K562 (cell line): Measurements from ENCODE around the gene MAP7D1. TPM values are rescaled to one million over a fixed set of nuclear protein-coding genes. Genes with fewer than 3 reads are reported as not detected.

ENCODE experiments used
- ARID2 ChIP-seq: fragments of 450-650 bp; IDR thresholded peaks from 2 replicates; pipeline ENCODE4 v1.6.1; 2017; ENCODE audit warnings: antibody characterized with exemption, mild to moderate bottlenecking
- BCL6 ChIP-seq: fragments of 250-450 bp; sonication (Bioruptor Pico); IDR thresholded peaks from 2 replicates; pipeline ENCODE4 v1.4.0; 2020
- CCAR2 ChIP-seq: fragments of 200-400 bp; formaldehyde crosslinking; IDR thresholded peaks from 2 replicates; pipeline ENCODE4 v1.6.1; 2017; ENCODE audit warnings: mild to moderate bottlenecking, low read depth, low read length
- E2F5 ChIP-seq: sonication (generic); formaldehyde crosslinking; IDR thresholded peaks from 2 replicates; pipeline ENCODE4 v1.8.0; 2022; ENCODE audit warnings: mild to moderate bottlenecking, missing genetic modification reagents
- ETS1 ChIP-seq: conservative IDR thresholded peaks from 2 replicates; pipeline ENCODE4 v1.6.1; 2011; ENCODE audit warnings: low read depth, mild to moderate bottlenecking, low read length; ENCODE audit not compliant: control insufficient read depth
- HNRNPK ChIP-seq: fragments of 200-400 bp; formaldehyde crosslinking; IDR thresholded peaks from one replicate; pipeline ENCODE4 v1.6.1; 2018; ENCODE audit warnings: mild to moderate bottlenecking, low read depth, low read length; ENCODE audit not compliant: poor library complexity, severe bottlenecking
- HNRNPL ChIP-seq: fragments of 200-400 bp; formaldehyde crosslinking; IDR thresholded peaks from 2 replicates; pipeline ENCODE4 v1.6.1; 2017; ENCODE audit warnings: low read depth, mild to moderate bottlenecking, low read length
- MLX ChIP-seq, 2 experiments: fragments of 450-650 bp in 1 of 2; sonication (generic) in 1 of 2; formaldehyde crosslinking; conservative IDR thresholded peaks; 2 replicates each; pipeline versions ENCODE4 v1.4.0 to v1.8.1; 2020 to 2022; ENCODE audit warnings: mild to moderate bottlenecking in 1 of 2, missing genetic modification reagents in 1 of 2
- MXI1 ChIP-seq: IDR thresholded peaks from 2 replicates; pipeline ENCODE4 v1.6.1; 2011; ENCODE audit warnings: low read depth, mild to moderate bottlenecking, improper control_type of control experiment, low read length
- NRF1 ChIP-seq, 2 experiments: fragments of 450-650 bp; IDR thresholded peaks in 1 of 2; conservative IDR thresholded peaks in 1 of 2; 2 replicates each; pipeline ENCODE4 v1.6.1; 2014; ENCODE audit warnings: mild to moderate bottlenecking in 2 of 2
- PRPF4 ChIP-seq: fragments of 200-400 bp; formaldehyde crosslinking; IDR thresholded peaks from one replicate; pipeline ENCODE4 v1.6.1; 2017; ENCODE audit warnings: low read length, low read depth, mild to moderate bottlenecking; ENCODE audit not compliant: insufficient read depth, poor library complexity, severe bottlenecking
- SAFB2 ChIP-seq: fragments of 200-400 bp; formaldehyde crosslinking; IDR thresholded peaks from 2 replicates; pipeline ENCODE4 v1.6.1; 2018; ENCODE audit warnings: borderline replicate concordance, low read length, low read depth, moderate library complexity; ENCODE audit not compliant: severe bottlenecking
- TAF7 ChIP-seq: fragments of 450-650 bp; IDR thresholded peaks from 2 replicates; pipeline ENCODE4 v1.6.1; 2016; ENCODE audit warnings: missing genetic modification characterization, missing compliant biosample characterization
- polyA plus RNA-seq, 8 experiments: library from polyadenylated mRNA; depleted of rRNA in 4 of 8; stranded (reverse) in 5 of 8; unstranded in 3 of 8; fragments of >200 nt; fragmentation: Nextera tagmentation in 2 of 8; fragmentation: Illumina TruSeq in 1 of 8; extraction: Ambion mirVana in 2 of 8; extraction: Trizol in 1 of 8; gene quantifications; 2 replicates each; pipeline versions ENCODE4 v1.2.1 to v1.2.3, GENCODE V29; 2011 to 2014; ENCODE audit warnings: inconsistent platforms in 1 of 8, missing spikeins in 1 of 8
- total RNA-seq, 7 experiments: library from RNA; depleted of rRNA in 6 of 7; stranded (reverse); fragments of >200 nt in 6 of 7; fragmentation: Illumina TruSeq in 2 of 7; extraction: Trizol in 2 of 7; gene quantifications; 2 replicates each; pipeline versions ENCODE4 v1.2.1 to v1.2.3, GENCODE V29; 2011 to 2021; ENCODE audit warnings: low replicate concordance in 1 of 7

The MAP7D1 gene
- total and polyA plus RNA-seq, 9 of the 15 experiments (the other 6 are each of a cell fraction or from before 2014, with no cell fraction given) = 3.6 to 108 (median 34.5) TPM

GRCh38 chr1:36223996-36224536 is 68.1 kb downstream of the MAP7D1 start, which contains the start of gene THRAP3 (continued):
- TF ChIP-seq ETS1 (peak; percentile 97), PRPF4 (peak; percentile 65), HNRNPL (no peak), CCAR2 (no peak), BCL6 (no peak), TAF7 (no peak), NRF1 (conservative IDR thresholded peaks at IDR 0.05 in 1 of 2, IDR thresholded peaks at IDR 0.05 in 1 of 2) (peak; percentile 72 to 79), ARID2 (no peak), MLX (CRISPR knock-in tag; conservative IDR thresholded peaks at IDR 0.05) (no peak), HNRNPK (no peak), MXI1 (peak; percentile 71; the same call in 1 of the 2 replicates), SAFB2 (no peak), E2F5 (CRISPR knock-in tag) (peak; percentile 70; the same call in 1 of the 2 replicates)
